Caco-2 (cell line): Measurements from ENCODE around the gene NAP1L4. TPM values are rescaled to one million over a fixed set of nuclear protein-coding genes. Genes with fewer than 3 reads are reported as not detected.

ENCODE experiments used
- BruUV-seq: library from RNA; stranded (reverse); fragments of 400-500 nt; replicated peaks from 2 replicates; lab custom pipeline; 2021; lab: Mats Ljungman, UMichigan
- CTCF ChIA-PET: fragments of 300-600 bp; sonication (Branson Sonifier 250); formaldehyde crosslinking; loops from one replicate; lab custom pipeline; 2022; ENCODE audit warnings: antibody characterized with exemption; lab: Charles Lee
- POLR2A ChIA-PET: fragments of 300-600 bp; sonication (Branson Sonifier 250); formaldehyde crosslinking; loops from one replicate; lab custom pipeline; 2022; ENCODE audit warnings: antibody characterized with exemption; lab: Charles Lee
- DNase-seq, 2 experiments: peaks; one replicate each; pipeline versions ENCODE4 v3.0.0 to v3.0.0-alpha.2; 2020 to 2022
- H3K27me3 ChIP-seq: replicated peaks from 2 replicates; pipeline ENCODE4 v1.6.0; 2011; ENCODE audit warnings: low read length; ENCODE audit not compliant: control insufficient read depth, insufficient read depth
- H3K36me3 ChIP-seq: 2 replicates; pipeline ENCODE4 v1.5.1; 2011; ENCODE audit warnings: low read length; ENCODE audit not compliant: control insufficient read depth, insufficient read depth
- H3K4me1 ChIP-seq: fragments of 250-450 bp; sonication (Bioruptor Pico); 2 replicates; pipeline ENCODE4 v1.5.1; 2020; ENCODE audit warnings: mild to moderate bottlenecking
- H3K4me3 ChIP-seq: 2 replicates; pipeline ENCODE4 v1.5.1; 2011; ENCODE audit warnings: low read depth, mild to moderate bottlenecking, control low read depth, low read length
- H3K9me3 ChIP-seq: fragments of 250-450 bp; sonication (Bioruptor Pico); 2 replicates; pipeline ENCODE4 v1.5.1; 2020; ENCODE audit warnings: mild to moderate bottlenecking, moderate library complexity
- H3K27ac Mint-ChIP-seq: one replicate; pipeline ENCODE4 v1.8.0; 2022; ENCODE audit warnings: mixed read lengths; ENCODE audit not compliant: unreplicated experiment
- H3K27me3 Mint-ChIP-seq: one replicate; pipeline ENCODE4 v1.8.0; 2022; ENCODE audit warnings: mixed read lengths; ENCODE audit not compliant: insufficient read depth, unreplicated experiment
- H3K36me3 Mint-ChIP-seq: one replicate; pipeline ENCODE4 v1.8.0; 2022; ENCODE audit warnings: mild to moderate bottlenecking, mixed read lengths; ENCODE audit not compliant: insufficient read depth, unreplicated experiment
- H3K4me1 Mint-ChIP-seq: one replicate; pipeline ENCODE4 v1.8.0; 2022; ENCODE audit warnings: low read depth, mixed read lengths; ENCODE audit not compliant: unreplicated experiment
- H3K4me3 Mint-ChIP-seq: one replicate; pipeline ENCODE4 v1.8.0; 2022; ENCODE audit warnings: mild to moderate bottlenecking, moderate library complexity, mixed read lengths; ENCODE audit not compliant: unreplicated experiment
- H3K9me3 Mint-ChIP-seq: one replicate; pipeline ENCODE4 v1.8.0; 2022; ENCODE audit warnings: mixed read lengths; ENCODE audit not compliant: unreplicated experiment
- CTCF ChIP-seq, 2 experiments: fragments of 200-600 bp in 1 of 2; IDR thresholded peaks; 1 replicate in 1 of 2; 2 replicates in 1 of 2; pipeline versions ENCODE4 v1.5.1 to v1.8.0; 2011 to 2022; ENCODE audit warnings: antibody characterized with exemption in 1 of 2, control low read depth in 1 of 2, inconsistent platforms in 1 of 2, low read depth in 1 of 2, low read length in 1 of 2, mild to moderate bottlenecking in 1 of 2, moderate library complexity in 1 of 2; ENCODE audit not compliant: insufficient read depth in 1 of 2, severe bottlenecking in 1 of 2, unreplicated experiment in 1 of 2
- intact Hi-C: fragments of 100-400 bp; cut with micrococcal nuclease; formaldehyde crosslinking; loops from one replicate; pipeline ENCODE4 v1.10.0; 2022; ENCODE audit not compliant: unreplicated experiment
- total RNA-seq: library from RNA; stranded (reverse); gene quantifications from 2 replicates; pipeline ENCODE4 v1.2.3, GENCODE V29; 2022

NAP1L4 gene
- total RNA-seq, 1 experiment from 2014 or later = 215 TPM

GRCh38 chr11:3006505-3007260, 14.6 kb upstream of the NAP1L4 start:
- BruUV-seq = no TSS peak
- H3K36me3 Mint-ChIP-seq = peaks cover 90% of the 10 kb centered on the region
- no peaks in the 10 kb centered on the region for H3K4me1 Mint-ChIP-seq
- Histone ChIP-seq H3K4me3 (no peak overlapping the region), H3K4me1 (no peaks in the 10 kb centered on the region), H3K27me3 (no peaks in the 10 kb centered on the region), H3K9me3 (no peaks in the 10 kb centered on the region), H3K36me3 (peaks cover 1% of the 10 kb centered on the region; the same call in 1 of the 2 replicates)
- no peak for DNase-seq
- ChIA-PET POLR2A (no interaction called here), CTCF (no interaction called here)
- H3K27ac Mint-ChIP-seq = no peak overlapping the region
- no peaks in the 10 kb centered on the region for H3K9me3 Mint-ChIP-seq
- H3K4me3 Mint-ChIP-seq = no peak overlapping the region
- H3K27me3 Mint-ChIP-seq = no peaks in the 10 kb centered on the region
- intact Hi-C loops = no loop called here
- TF ChIP-seq CTCF (IDR thresholded peaks at IDR 0.05; ENCODE audit: insufficient read depth in 1 of 2, low read depth in 1 of 2, low read length in 1 of 2, severe bottlenecking in 1 of 2, unreplicated experiment in 1 of 2) = no peak

GRCh38 chr11:3004481-3004880, 12.4 kb upstream of the NAP1L4 start:
- CTCF ChIA-PET = no interaction called here
- Mint-ChIP-seq H3K4me1 (no peaks in the 10 kb centered on the region), H3K27ac (no peak overlapping the region)

More at GRCh38 chr11:3004481-3004880, 12.4 kb upstream of the NAP1L4 start:
- TF ChIP-seq CTCF (IDR thresholded peaks at IDR 0.05; ENCODE audit: insufficient read depth in 1 of 2, low read depth in 1 of 2, low read length in 1 of 2, severe bottlenecking in 1 of 2, unreplicated experiment in 1 of 2) = no peak
- POLR2A ChIA-PET = no interaction called here
- Histone ChIP-seq H3K27me3 (no peaks in the 10 kb centered on the region), H3K4me3 (no peak overlapping the region), H3K4me1 (no peaks in the 10 kb centered on the region), H3K36me3 (peaks cover 1% of the 10 kb centered on the region; the same call in 1 of the 2 replicates), H3K9me3 (no peaks in the 10 kb centered on the region)
- Mint-ChIP-seq H3K9me3 (no peaks in the 10 kb centered on the region), H3K27me3 (no peaks in the 10 kb centered on the region), H3K36me3 (peaks cover 88% of the 10 kb centered on the region), H3K4me3 (no peak overlapping the region)
- intact Hi-C loops = no loop called here
- no TSS peak for BruUV-seq
- DNase-seq = no peak
